Hepatocyte (in vitro differentiated cells): ENCODE data around the gene GALNT7. TPM values are rescaled to one million over a fixed set of nuclear protein-coding genes. Genes with fewer than 3 reads are reported as not detected.

ENCODE experiments used
- DNase-seq: peaks from one replicate; pipeline ENCODE4 v3.0.0-alpha.2; 2016; ENCODE audit warnings: low spot score
- H2AFZ ChIP-seq: fragments of 200-600 bp; sonication (generic); 2 replicates; pipeline ENCODE4 v1.6.0; 2016; ENCODE audit warnings: antibody characterized with exemption, mild to moderate bottlenecking
- H3K27ac ChIP-seq: fragments of 200-600 bp; sonication (generic); 2 replicates; pipeline ENCODE4 v1.5.1; 2016; ENCODE audit warnings: mild to moderate bottlenecking
- H3K27me3 ChIP-seq: fragments of 200-600 bp; sonication (generic); 2 replicates; pipeline ENCODE4 v1.6.1; 2016
- H3K36me3 ChIP-seq: fragments of 200-600 bp; sonication (generic); replicated peaks from 2 replicates; pipeline ENCODE4 v1.5.1; 2016; ENCODE audit warnings: low read depth; ENCODE audit not compliant: insufficient read depth
- H3K4me1 ChIP-seq: fragments of 200-600 bp; sonication (generic); 2 replicates; pipeline ENCODE4 v1.5.1; 2016; ENCODE audit warnings: mild to moderate bottlenecking, moderate library complexity; ENCODE audit not compliant: insufficient read depth
- H3K4me2 ChIP-seq: fragments of 200-600 bp; sonication (generic); 2 replicates; pipeline ENCODE4 v1.6.0; 2016
- H3K4me3 ChIP-seq: fragments of 200-600 bp; sonication (generic); 2 replicates; pipeline ENCODE4 v1.5.1; 2016; ENCODE audit warnings: mild to moderate bottlenecking
- H3K79me2 ChIP-seq: fragments of 200-600 bp; sonication (generic); 2 replicates; pipeline ENCODE4 v1.6.0; 2017; ENCODE audit warnings: mild to moderate bottlenecking
- H3K9me2 ChIP-seq: fragments of 200-600 bp; sonication (generic); replicated peaks from 2 replicates; pipeline ENCODE4 v1.6.0; 2017; ENCODE audit warnings: mild to moderate bottlenecking; ENCODE audit not compliant: insufficient read depth
- H3K9me3 ChIP-seq: fragments of 200-600 bp; sonication (generic); 2 replicates; pipeline ENCODE4 v1.5.1; 2016; ENCODE audit warnings: low read depth, mild to moderate bottlenecking
- H4K20me1 ChIP-seq: fragments of 200-600 bp; sonication (generic); 2 replicates; pipeline ENCODE4 v1.6.0; 2016; ENCODE audit warnings: mild to moderate bottlenecking; ENCODE audit not compliant: insufficient read depth, poor library complexity, severe bottlenecking
- EZH2 ChIP-seq: fragments of 200-600 bp; sonication (generic); IDR thresholded peaks from 2 replicates; pipeline ENCODE4 v1.6.1; 2016; ENCODE audit warnings: antibody characterized with exemption, mild to moderate bottlenecking, borderline replicate concordance
- EZH2phosphoT487 ChIP-seq: fragments of 200-600 bp; sonication (generic); IDR thresholded peaks from one replicate; pipeline ENCODE4 v1.6.1; 2018; ENCODE audit warnings: antibody characterized with exemption, mild to moderate bottlenecking, low read depth, moderate library complexity; ENCODE audit not compliant: unreplicated experiment, severe bottlenecking
- WGBS: methylation state at CpG from one replicate; pipeline ENCODE4 v1.1.6; 2016; ENCODE audit warnings: low lambda C conversion rate; ENCODE audit errors: missing lambda C conversion rate; 5-methylcytosine and 5-hydroxymethylcytosine counted together
- polyA plus RNA-seq: library from polyadenylated mRNA; unstranded; fragments of >200 nt; fragmentation: Nextera tagmentation; extraction: Ambion mirVana; gene quantifications from 2 replicates; pipeline ENCODE4 v1.2.1, GENCODE V29; 2016
- total RNA-seq: library from RNA; depleted of rRNA; stranded (reverse); fragments of >200 nt; gene quantifications from 2 replicates; pipeline ENCODE4 v1.2.3, GENCODE V29; 2014
- TF ChIP-seq, protein P1 (sequence below): fragments of 200-600 bp; sonication (generic); IDR thresholded peaks from 2 replicates; pipeline ENCODE4 v1.5.1; 2016; ENCODE audit warnings: antibody characterized with exemption, mild to moderate bottlenecking; ENCODE audit not compliant: poor library complexity

The GALNT7 gene
- total and polyA plus RNA-seq, 2 experiments from 2014 or later: 23.7 to 44.6 TPM

DNA sequence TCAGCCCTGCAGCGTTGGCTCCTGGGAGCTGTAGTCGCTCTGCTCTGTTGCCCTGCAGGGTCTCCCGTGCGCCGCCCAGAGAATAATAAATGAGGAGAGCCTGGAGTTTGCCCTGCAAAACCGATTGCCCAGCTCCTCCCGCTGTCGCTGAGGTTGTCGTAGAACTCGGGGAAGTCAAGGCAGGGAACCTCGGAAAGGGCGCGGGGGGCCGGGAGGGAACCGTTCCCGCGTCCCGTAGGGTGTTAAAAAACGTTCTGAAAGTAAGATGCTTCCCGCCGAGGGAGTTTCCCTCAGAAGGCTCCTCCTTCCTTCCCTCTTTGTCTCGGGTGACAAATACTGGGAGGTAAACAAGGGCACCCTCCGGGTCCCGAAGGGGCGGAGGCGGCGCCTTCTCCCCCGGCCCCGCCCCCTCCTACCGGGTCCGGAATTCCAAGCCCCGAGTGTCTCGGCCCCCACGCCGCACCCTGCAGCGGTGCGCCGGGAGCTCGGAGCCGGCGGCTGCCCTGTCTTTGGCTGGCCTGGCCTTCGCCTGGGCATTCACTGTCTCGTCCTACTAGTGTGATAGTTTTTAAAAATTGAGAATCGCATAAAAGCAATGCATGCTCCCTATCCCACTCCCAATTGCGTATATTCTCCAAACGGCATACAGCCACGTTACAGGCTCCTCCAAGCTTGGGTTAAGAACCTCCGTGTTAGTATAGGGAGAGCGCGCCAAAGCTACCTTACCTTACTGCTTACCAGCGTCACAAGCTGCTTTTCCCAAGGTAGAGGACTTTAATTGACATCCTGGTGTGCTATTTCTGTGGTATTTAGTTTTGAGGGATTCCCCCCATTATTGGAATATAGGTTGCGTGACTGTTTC lies 166.5 kb downstream of the GALNT7 start:
- Histone ChIP-seq H3K4me2 (peak overlapping the region; percentile 88), H3K4me3 (peak overlapping the region; percentile 88), H3K27me3 (no peaks in the 10 kb centered on the region), H2AFZ (peak overlapping the region; percentile 90), H3K27ac (peak overlapping the region; percentile 77), H3K79me2 (peaks cover 32% of the 10 kb centered on the region), H3K9me3 (no peaks in the 10 kb centered on the region), H3K9me2 (no peaks in the 10 kb centered on the region), H3K36me3 (no peaks in the 10 kb centered on the region), H4K20me1 (peaks cover 5% of the 10 kb centered on the region), H3K4me1 (peaks cover 11% of the 10 kb centered on the region)
- 1% methylated on average over 45 of the region's 52 CpGs for WGBS
- TF ChIP-seq EZH2phosphoT487: no peak
- no peak for TF ChIP-seq EZH2
- TF ChIP-seq, protein P1, sequence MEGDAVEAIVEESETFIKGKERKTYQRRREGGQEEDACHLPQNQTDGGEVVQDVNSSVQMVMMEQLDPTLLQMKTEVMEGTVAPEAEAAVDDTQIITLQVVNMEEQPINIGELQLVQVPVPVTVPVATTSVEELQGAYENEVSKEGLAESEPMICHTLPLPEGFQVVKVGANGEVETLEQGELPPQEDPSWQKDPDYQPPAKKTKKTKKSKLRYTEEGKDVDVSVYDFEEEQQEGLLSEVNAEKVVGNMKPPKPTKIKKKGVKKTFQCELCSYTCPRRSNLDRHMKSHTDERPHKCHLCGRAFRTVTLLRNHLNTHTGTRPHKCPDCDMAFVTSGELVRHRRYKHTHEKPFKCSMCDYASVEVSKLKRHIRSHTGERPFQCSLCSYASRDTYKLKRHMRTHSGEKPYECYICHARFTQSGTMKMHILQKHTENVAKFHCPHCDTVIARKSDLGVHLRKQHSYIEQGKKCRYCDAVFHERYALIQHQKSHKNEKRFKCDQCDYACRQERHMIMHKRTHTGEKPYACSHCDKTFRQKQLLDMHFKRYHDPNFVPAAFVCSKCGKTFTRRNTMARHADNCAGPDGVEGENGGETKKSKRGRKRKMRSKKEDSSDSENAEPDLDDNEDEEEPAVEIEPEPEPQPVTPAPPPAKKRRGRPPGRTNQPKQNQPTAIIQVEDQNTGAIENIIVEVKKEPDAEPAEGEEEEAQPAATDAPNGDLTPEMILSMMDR: no peak
- peak; percentile 84 for DNase-seq

DNA sequence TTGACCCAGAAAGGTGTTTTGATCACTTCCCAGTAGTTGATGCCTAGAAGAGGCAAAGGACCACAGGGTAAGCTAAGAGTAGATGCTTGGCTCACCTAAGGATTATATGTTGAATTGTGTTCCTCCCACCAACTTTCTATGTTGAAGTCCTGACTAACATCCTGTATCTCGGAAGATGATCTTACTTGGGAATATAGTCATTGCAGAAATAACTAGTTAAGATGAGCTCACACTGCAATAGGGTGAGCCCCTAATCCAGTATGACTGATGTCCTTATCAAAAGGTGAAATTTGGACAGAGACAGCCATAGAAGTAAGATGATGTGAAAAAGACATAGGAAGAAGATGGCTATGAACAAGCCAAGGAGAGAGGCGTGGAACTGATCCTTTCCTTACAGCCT lies 168.9 kb downstream of the GALNT7 start:
- H4K20me1 ChIP-seq: peaks cover 5% of the 10 kb centered on the region
- no peaks in the 10 kb centered on the region for H3K9me3 ChIP-seq
- no peak overlapping the region for H3K4me3 ChIP-seq
- H3K4me1 ChIP-seq: peaks cover 6% of the 10 kb centered on the region
- no peaks in the 10 kb centered on the region for H3K36me3 ChIP-seq
- peaks cover 10% of the 10 kb centered on the region for H3K79me2 ChIP-seq
- DNase-seq: no peak
- WGBS: 100% methylated on average over 2 of the region's 2 CpGs
- H2AFZ ChIP-seq: no peak overlapping the region
- TF ChIP-seq EZH2: no peak
- TF ChIP-seq, protein P1: no peak
- TF ChIP-seq EZH2phosphoT487: no peak
- H3K9me2 ChIP-seq: no peaks in the 10 kb centered on the region
- H3K4me2 ChIP-seq: no peak overlapping the region
- no peaks in the 10 kb centered on the region for H3K27me3 ChIP-seq
- H3K27ac ChIP-seq: no peak overlapping the region

DNA sequence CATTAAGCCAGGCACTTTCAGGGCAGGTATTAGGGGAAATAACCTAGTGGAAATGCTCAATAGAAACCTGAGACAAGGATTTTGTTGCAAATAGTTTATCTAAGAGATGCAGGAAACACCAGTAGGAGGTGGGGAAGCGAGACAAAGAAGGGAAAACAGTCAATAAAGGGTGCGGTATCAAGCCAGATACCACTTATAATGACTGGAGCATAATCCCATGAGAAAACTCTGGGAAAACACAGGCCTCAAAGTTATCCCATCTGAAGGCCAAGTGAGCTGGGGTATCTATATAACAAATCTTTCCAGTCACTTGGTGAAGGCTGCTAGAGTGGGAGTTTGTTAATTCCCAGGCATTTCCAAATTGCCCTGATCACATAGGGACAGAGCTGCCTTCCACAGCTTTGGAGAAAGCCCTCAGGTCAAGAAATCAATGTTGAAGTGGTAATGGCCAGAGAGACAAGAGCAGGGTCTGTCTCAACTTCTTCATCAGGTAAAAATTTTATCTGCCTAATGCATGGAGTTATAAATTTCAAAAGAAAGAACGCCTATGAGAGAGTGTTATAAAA lies 175.3 kb downstream of the GALNT7 start:
- no peaks in the 10 kb centered on the region for H3K9me2 ChIP-seq
- H3K9me3 ChIP-seq: no peaks in the 10 kb centered on the region
- H3K79me2 ChIP-seq: no peaks in the 10 kb centered on the region
- H3K4me1 ChIP-seq: no peaks in the 10 kb centered on the region
- H3K27ac ChIP-seq: no peak overlapping the region
- no peak overlapping the region for H2AFZ ChIP-seq
- TF ChIP-seq EZH2phosphoT487: no peak
- no peak for TF ChIP-seq EZH2
- TF ChIP-seq, protein P1: no peak
- H3K27me3 ChIP-seq: no peaks in the 10 kb centered on the region
- no peaks in the 10 kb centered on the region for H4K20me1 ChIP-seq
- H3K4me3 ChIP-seq: no peak overlapping the region
- DNase-seq: no peak
- WGBS: 71% methylated on average over 3 of the region's 3 CpGs
- H3K36me3 ChIP-seq: no peaks in the 10 kb centered on the region
- H3K4me2 ChIP-seq: no peak overlapping the region
